ENCODE measurements around the gene SUMO3. TPM values are rescaled to one million over a fixed set of nuclear protein-coding genes. Genes with fewer than 3 reads are reported as not detected.

Gene SUMO3
- total RNA-seq, 2 donors from 2014 or later = 66.5 to 66.9 TPM

DNA sequence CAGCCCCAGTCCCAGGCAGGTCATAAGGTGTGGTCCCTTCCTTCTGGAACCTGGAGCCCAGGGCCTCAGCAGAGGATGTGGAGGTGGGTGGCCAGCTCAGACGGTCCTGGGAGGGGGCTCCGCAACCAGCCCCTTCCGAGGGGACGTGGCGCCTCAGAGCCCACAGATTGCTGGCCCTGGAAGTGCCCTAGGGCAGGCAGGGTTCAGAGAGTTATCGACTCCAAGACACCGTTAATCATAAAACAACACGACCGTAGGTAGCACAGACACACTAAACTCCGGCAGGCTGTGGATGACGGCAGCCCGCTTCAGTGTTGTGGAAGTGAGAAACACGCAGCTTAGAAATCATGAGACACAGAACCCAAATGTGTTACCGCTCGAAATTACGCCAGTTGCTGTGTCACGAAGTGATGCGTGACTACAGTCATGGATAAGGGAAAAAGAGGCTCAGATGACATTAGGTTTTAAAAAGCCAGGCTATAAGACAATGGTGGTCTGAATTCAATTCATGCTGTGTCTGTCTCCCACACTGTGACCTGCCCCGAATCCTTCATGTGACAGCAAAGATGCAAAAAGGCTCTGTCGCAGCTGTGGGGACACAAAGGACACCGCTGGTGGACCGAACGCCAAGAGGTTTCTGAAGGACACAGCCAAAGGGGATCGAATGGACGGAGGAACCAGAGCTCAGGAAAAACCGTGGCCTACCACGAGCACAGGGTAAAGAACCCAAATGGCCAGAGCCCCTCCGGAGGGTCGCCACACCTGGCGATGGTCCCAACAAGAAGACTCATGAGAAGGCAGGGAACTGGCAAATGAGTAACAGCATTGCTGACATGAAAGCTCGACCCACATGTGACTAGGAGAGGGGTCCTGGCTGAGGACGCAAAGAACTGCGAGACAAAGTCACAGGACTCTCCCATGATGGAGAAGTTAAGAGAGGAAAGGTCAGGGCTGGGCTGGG is 1.7 kb upstream of the SUMO3 start:
- no peak overlapping the region for H3K27ac ChIP-seq
- TF ChIP-seq, protein P1, sequence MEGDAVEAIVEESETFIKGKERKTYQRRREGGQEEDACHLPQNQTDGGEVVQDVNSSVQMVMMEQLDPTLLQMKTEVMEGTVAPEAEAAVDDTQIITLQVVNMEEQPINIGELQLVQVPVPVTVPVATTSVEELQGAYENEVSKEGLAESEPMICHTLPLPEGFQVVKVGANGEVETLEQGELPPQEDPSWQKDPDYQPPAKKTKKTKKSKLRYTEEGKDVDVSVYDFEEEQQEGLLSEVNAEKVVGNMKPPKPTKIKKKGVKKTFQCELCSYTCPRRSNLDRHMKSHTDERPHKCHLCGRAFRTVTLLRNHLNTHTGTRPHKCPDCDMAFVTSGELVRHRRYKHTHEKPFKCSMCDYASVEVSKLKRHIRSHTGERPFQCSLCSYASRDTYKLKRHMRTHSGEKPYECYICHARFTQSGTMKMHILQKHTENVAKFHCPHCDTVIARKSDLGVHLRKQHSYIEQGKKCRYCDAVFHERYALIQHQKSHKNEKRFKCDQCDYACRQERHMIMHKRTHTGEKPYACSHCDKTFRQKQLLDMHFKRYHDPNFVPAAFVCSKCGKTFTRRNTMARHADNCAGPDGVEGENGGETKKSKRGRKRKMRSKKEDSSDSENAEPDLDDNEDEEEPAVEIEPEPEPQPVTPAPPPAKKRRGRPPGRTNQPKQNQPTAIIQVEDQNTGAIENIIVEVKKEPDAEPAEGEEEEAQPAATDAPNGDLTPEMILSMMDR (IDR thresholded peaks at IDR 0.05) = no peak
- H3K27me3 ChIP-seq (replicated peaks; ENCODE audit: insufficient read depth) = no peaks in the 10 kb centered on the region
- no peak overlapping the region for H3K4me3 ChIP-seq
- DNase-seq (ENCODE audit: low spot score) = no peak
- peaks cover 24% of the 10 kb centered on the region for H3K9me3 ChIP-seq
- no peak for ATAC-seq (ENCODE audit: insufficient number of reproducible peaks, low FRiP score, low read depth)
- peaks cover 6 to 18% of the 10 kb centered on the region in 2 donors for H3K4me1 ChIP-seq (ENCODE audit: control insufficient read depth in 1 of 2, low read depth in 2 of 2)
- H3K36me3 ChIP-seq = no peaks in the 10 kb centered on the region

DNA sequence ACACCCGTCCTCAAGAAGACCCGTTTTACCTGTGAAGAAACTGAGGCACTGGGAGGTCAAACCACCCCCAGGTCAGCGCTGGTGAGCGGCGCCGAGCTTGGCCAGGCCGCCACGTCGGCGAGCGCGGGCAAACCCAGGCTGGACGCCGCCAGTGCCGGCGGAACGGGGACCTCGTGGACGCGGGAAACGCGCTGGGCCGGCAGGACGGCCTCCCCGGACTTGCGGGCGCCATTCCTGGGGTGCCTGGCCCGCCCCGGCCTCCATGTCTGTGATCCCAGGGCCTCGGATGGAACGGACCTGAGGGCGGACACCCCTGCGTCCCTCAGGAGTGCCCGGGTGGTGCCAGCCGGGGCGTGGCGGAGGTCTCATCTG is 764 bp upstream of the SUMO3 start:
- peaks cover 6 to 18% of the 10 kb centered on the region in 2 donors for H3K4me1 ChIP-seq (ENCODE audit: control insufficient read depth in 1 of 2, low read depth in 2 of 2)
- TF ChIP-seq, protein P1 (IDR thresholded peaks at IDR 0.05) = no peak
- DNase-seq (ENCODE audit: low spot score) = no peak
- ATAC-seq (ENCODE audit: insufficient number of reproducible peaks, low FRiP score, low read depth) = no peak
- peak overlapping the region; percentile 77 for H3K4me3 ChIP-seq
- H3K27me3 ChIP-seq (replicated peaks; ENCODE audit: insufficient read depth) = no peaks in the 10 kb centered on the region
- peaks cover 24% of the 10 kb centered on the region for H3K9me3 ChIP-seq
- H3K27ac ChIP-seq = peak overlapping the region; percentile 55 to 73
- no peaks in the 10 kb centered on the region for H3K36me3 ChIP-seq

DNA sequence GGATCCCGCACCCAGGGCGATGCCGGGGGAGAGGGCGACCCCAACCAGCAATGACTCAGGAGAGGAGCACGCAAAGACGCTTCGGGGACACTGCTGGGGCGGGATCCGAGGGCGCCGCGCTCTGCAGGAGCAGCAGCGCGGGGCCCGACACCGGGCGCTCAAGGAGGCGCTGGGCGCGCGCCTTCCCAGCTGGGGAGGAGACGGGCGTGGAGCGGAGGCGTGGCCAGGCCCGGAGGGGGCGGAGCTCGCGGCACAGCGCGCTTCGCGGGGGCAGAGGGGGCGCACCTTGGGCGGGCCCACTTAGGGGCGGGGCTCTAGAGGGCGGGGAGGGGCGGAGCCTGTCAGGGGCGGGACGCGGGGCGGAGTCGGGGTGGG is 369 bp downstream of the SUMO3 start:
- H3K4me1 ChIP-seq (ENCODE audit: control insufficient read depth in 1 of 2, low read depth in 2 of 2) = peaks cover 6 to 18% of the 10 kb centered on the region in 2 donors
- ATAC-seq (ENCODE audit: insufficient number of reproducible peaks, low FRiP score, low read depth) (peak; percentile 42), DNase-seq (ENCODE audit: low spot score) (no peak)
- peak overlapping the region; percentile 77 for H3K4me3 ChIP-seq
- TF ChIP-seq, protein P1 (IDR thresholded peaks at IDR 0.05) = no peak
- H3K27ac ChIP-seq = no peak overlapping the region
- no peaks in the 10 kb centered on the region for H3K27me3 ChIP-seq (replicated peaks; ENCODE audit: insufficient read depth)
- H3K36me3 ChIP-seq = no peaks in the 10 kb centered on the region
- H3K9me3 ChIP-seq = peaks cover 14% of the 10 kb centered on the region

DNA sequence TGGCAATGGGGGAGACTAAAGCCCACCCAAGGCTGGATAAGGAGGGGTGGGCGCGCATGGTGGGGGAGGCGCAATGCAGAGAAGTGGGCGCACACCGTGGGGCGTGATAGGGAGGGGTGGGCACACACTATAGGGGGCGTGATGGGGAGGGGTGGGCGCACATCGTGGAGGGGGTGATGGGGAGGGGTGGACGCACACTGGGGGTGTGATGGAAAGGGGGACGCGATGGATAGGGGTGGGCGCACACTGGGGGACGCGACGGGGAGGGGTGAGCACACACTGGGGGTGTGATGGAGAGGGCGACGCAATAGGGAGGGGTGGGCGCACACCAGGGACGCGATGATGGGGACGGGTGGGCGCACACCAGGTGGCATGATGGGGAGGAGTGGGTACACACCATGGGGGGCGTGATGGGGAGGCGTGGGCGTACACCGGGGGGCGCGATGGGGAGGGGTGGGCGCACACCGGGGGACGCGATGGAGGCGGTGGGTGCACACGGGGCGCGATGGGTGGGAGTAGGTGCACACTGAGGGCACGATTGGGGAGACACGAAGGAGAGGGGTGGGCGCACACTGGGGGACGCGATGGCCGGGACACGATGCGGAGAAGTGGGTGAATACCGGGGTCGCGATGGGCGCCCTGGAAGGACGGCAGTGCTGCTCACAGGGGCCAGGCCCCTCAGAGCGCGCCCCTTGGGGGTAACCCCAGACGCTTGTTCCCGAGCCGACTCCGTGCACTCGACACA is 929 bp downstream of the SUMO3 start:
- H3K4me1 ChIP-seq (ENCODE audit: control insufficient read depth in 1 of 2, low read depth in 2 of 2) = peaks cover 6 to 18% of the 10 kb centered on the region in 2 donors
- H3K4me3 ChIP-seq = peak overlapping the region; percentile 77
- DNase-seq (ENCODE audit: low spot score) (no peak), ATAC-seq (ENCODE audit: insufficient number of reproducible peaks, low FRiP score, low read depth) (peak; percentile 30)
- TF ChIP-seq, protein P1 (IDR thresholded peaks at IDR 0.05) = no peak
- H3K27ac ChIP-seq = no peak overlapping the region
- no peaks in the 10 kb centered on the region for H3K27me3 ChIP-seq (replicated peaks; ENCODE audit: insufficient read depth)
- H3K36me3 ChIP-seq = no peaks in the 10 kb centered on the region
- peaks cover 9% of the 10 kb centered on the region for H3K9me3 ChIP-seq
